Upper lobe of left lung (tissue), 6 donors: ENCODE results near the gene MRNIP. TPM values are rescaled to one million over a fixed set of nuclear protein-coding genes. Genes with fewer than 3 reads are reported as not detected.

Source experiments
- ATAC-seq, 2 donors: fragments of 200-7000 bp; cut with Tn5 transposase; one replicate each; pipeline ENCODE4 v1.9.1; 2022; ENCODE audit warnings: mild to moderate bottlenecking in 2 of 2, moderate library complexity in 2 of 2; ENCODE audit not compliant: low FRiP score in 2 of 2
- DNase-seq, 2 donors: peaks; one replicate each; pipeline ENCODE4 v3.0.0-alpha.2; 2019 to 2020
- H3K27ac ChIP-seq, 4 donors: fragments of 200-600 bp; sonication (generic); one replicate each; pipeline ENCODE4 v1.5.1; 2016 to 2019
- H3K27me3 ChIP-seq, 4 donors: fragments of 200-600 bp; sonication (generic); one replicate each; pipeline ENCODE4 v1.5.1; 2017 to 2019
- H3K36me3 ChIP-seq, 4 donors: fragments of 200-600 bp; sonication (generic); one replicate each; pipeline ENCODE4 v1.5.1; 2016 to 2019
- H3K4me1 ChIP-seq, 4 donors: fragments of 200-600 bp; sonication (generic); one replicate each; pipeline ENCODE4 v1.5.1; 2018 to 2019
- H3K4me3 ChIP-seq, 4 donors: fragments of 200-600 bp; sonication (generic); one replicate each; pipeline ENCODE4 v1.5.1; 2017 to 2019; ENCODE audit warnings: mild to moderate bottlenecking in 2 of 4, moderate library complexity in 1 of 4
- H3K9me3 ChIP-seq, 4 donors: fragments of 200-600 bp; sonication (generic); one replicate each; pipeline ENCODE4 v1.5.1; 2018 to 2019
- CTCF ChIP-seq, 6 experiments: fragments of 450-650 bp in 4 of 6; fragments of 200-600 bp in 2 of 6; sonication (generic) in 2 of 6; IDR thresholded peaks; one replicate each; pipeline ENCODE4 v1.5.1; 2016 to 2019; ENCODE audit warnings: antibody characterized with exemption in 6 of 6
- EP300 ChIP-seq, 4 donors: sonication (generic); formaldehyde crosslinking; IDR thresholded peaks; one replicate each; pipeline ENCODE4 v1.5.1; 2017; ENCODE audit warnings: antibody characterized with exemption in 4 of 4, control low read depth in 2 of 4
- POLR2A ChIP-seq, 4 donors: fragments of 450-650 bp; IDR thresholded peaks; one replicate each; pipeline ENCODE4 v1.5.1; 2016 to 2017; ENCODE audit warnings: antibody characterized with exemption in 4 of 4, mild to moderate bottlenecking in 2 of 4
- POLR2AphosphoS5 ChIP-seq, 2 donors: sonication (generic); formaldehyde crosslinking; IDR thresholded peaks; one replicate each; pipeline ENCODE4 v1.5.1; 2017; ENCODE audit warnings: antibody characterized with exemption in 2 of 2
- WGBS, 2 donors: methylation state at CpG; one replicate each; pipeline ENCODE4 v1.1.5; 2017 to 2018; 5-methylcytosine and 5-hydroxymethylcytosine counted together
- total RNA-seq, 6 donors: library from RNA; depleted of rRNA in 4 of 6; stranded (reverse); fragments of >200 nt in 4 of 6; gene quantifications; one replicate each; pipeline versions ENCODE4 v1.1.0 to v1.2.1, GENCODE V29; 2016 to 2021
- donor health status: DM: no; HTN: no; CAD: no; lungs with moderate emphysema.
- donor health status: DM: no; HTN: yes; CAD: no; lungs with severe emphysema.

MRNIP gene
- total RNA-seq, 6 donors from 2014 or later, result 20.7 to 142 (median 33.2) TPM

- DNase-seq, result peak; percentile 85 to 90
- TF ChIP-seq CTCF (IDR thresholded peaks at IDR 0.05) (peak in 5 of 6 experiments; percentile 56 to 78 (median 74)), EP300 (IDR thresholded peaks at IDR 0.05) (no peak)
- Histone ChIP-seq H3K9me3 (no peaks in the 10 kb centered on the region), H3K4me1 (peaks cover 32 to 51% (median 43%) of the 10 kb centered on the region in 4 donors), H3K36me3 (peaks cover 22 to 46% (median 44%) of the 10 kb centered on the region in 4 donors), H3K4me3 (no peak overlapping the region), H3K27me3 (no peaks in the 10 kb centered on the region), H3K27ac (no peak overlapping the region)
- WGBS, 2 donors, result 68 to 87% methylated on average over 35 to 66 of the region's 67 CpGs
- peak in 1 of 2 donors; percentile 36 for ATAC-seq
Measured at GRCh38 chr5:179801304-179802206, 57.1 kb downstream of the MRNIP start.

DNA sequence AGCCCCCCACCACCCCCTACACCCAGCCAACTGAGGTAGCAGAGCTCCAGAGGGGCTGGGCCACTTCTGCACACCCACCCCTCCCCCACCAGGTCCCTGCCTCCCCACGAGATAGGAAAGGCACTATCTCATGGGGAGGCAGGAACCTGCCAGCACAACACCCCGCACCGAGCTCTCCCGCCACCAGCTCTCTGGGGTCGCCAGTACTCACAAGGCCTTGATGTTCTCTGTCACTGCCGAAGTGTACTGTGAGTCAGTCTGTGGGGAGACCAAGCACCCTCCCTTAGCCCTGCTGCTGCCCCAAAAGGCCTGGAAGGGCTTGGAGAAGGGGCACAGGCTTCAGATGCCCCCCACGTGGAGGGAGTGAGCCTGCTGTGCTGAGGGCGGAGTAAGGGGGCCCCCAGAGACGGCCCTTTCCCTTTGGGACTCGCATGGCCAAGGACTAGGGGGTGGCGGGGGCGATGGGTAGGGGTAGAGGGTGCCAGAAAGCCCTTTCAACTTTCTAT is 57.9 kb downstream of the MRNIP start:
- H3K9me3 ChIP-seq, result no peaks in the 10 kb centered on the region
- peaks cover 22 to 46% (median 44%) of the 10 kb centered on the region in 4 donors for H3K36me3 ChIP-seq
- TF ChIP-seq EP300 (IDR thresholded peaks at IDR 0.05) (no peak), CTCF (IDR thresholded peaks at IDR 0.05) (no peak), POLR2AphosphoS5 (IDR thresholded peaks at IDR 0.05) (no peak), POLR2A (IDR thresholded peaks at IDR 0.05) (no peak)
- H3K27ac ChIP-seq, result no peak overlapping the region
- DNase-seq (no peak), ATAC-seq (no peak)
- WGBS, 2 donors, result 86 to 91% methylated on average over 6 to 12 of the region's 12 CpGs
- H3K4me1 ChIP-seq, result peaks cover 34 to 56% (median 48%) of the 10 kb centered on the region in 4 donors
- no peaks in the 10 kb centered on the region for H3K27me3 ChIP-seq
- H3K4me3 ChIP-seq, result no peak overlapping the region

DNA sequence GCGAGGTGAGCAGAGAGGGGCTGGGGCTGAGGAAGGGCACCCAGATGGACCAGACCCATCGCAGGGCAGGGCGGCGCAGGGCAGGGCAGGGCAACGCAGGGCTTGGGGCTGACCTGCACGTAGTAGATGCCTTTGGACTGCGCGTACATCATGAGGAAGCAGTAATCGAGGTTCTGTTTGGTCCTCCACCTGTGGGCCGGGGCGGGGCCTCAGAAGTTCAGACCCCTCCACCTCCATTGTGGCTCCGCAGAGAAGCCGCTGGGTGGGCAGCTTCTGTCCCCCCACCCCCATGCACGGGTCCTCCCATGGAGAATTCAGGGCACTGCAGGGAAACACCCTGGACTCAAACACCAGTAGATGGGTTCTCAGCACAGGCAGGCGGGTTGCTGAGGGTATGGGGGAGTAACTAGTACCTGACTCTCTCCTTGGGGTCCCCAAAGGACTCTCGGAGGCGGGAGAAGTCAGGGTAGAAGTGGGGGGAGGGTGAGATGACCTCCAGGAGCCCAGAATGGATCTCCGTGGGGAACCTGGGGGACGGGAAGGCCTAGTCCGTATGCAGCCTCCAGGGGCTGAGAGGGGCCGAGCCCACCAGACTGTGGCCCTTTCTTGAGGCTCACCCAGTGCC is 58.4 kb downstream of the MRNIP start:
- ATAC-seq, result no peak
- peak in 1 of 2 donors; percentile 69 for DNase-seq
- peaks cover 35 to 56% (median 50%) of the 10 kb centered on the region in 4 donors for H3K4me1 ChIP-seq
- TF ChIP-seq POLR2A (IDR thresholded peaks at IDR 0.05) (no peak), CTCF (IDR thresholded peaks at IDR 0.05) (no peak), POLR2AphosphoS5 (IDR thresholded peaks at IDR 0.05) (no peak), EP300 (IDR thresholded peaks at IDR 0.05) (no peak)
- H3K9me3 ChIP-seq, result no peaks in the 10 kb centered on the region
- no peak overlapping the region for H3K4me3 ChIP-seq
- H3K27ac ChIP-seq, result no peak overlapping the region
- no peaks in the 10 kb centered on the region for H3K27me3 ChIP-seq
- WGBS, 2 donors, result 92% methylated on average over 21 of the region's 21 CpGs; no CpG with 5 or more reads in 1 of the 2 donors
- H3K36me3 ChIP-seq, result peaks cover 22 to 46% (median 44%) of the 10 kb centered on the region in 4 donors

- Histone ChIP-seq H3K36me3 (peaks cover 22 to 46% (median 44%) of the 10 kb centered on the region in 4 donors), H3K9me3 (no peaks in the 10 kb centered on the region), H3K4me1 (peaks cover 35 to 56% (median 50%) of the 10 kb centered on the region in 4 donors), H3K27ac (no peak overlapping the region), H3K27me3 (no peaks in the 10 kb centered on the region), H3K4me3 (no peak overlapping the region)
- WGBS, 2 donors, result 92 to 94% methylated on average over 5 of the region's 5 CpGs
- ATAC-seq, result no peak
- TF ChIP-seq EP300 (IDR thresholded peaks at IDR 0.05) (no peak), POLR2A (IDR thresholded peaks at IDR 0.05) (no peak), CTCF (IDR thresholded peaks at IDR 0.05) (no peak), POLR2AphosphoS5 (IDR thresholded peaks at IDR 0.05) (no peak)
- no peak for DNase-seq
Measured at GRCh38 chr5:179799644-179799973, 59.0 kb downstream of the MRNIP start.
